HG03439 (cell line): ENCODE measurements around the gene KRT24.

Experiments
- ATAC-seq: cut with Tn5 transposase; IDR thresholded peaks from one replicate; pipeline ENCODE4 v1.9.1; 2021; ENCODE audit warnings: mild to moderate bottlenecking, moderate library complexity; ENCODE audit not compliant: unreplicated experiment

The KRT24 gene

GRCh38 chr17:40695874-40696472 lies 7.6 kb downstream of the KRT24 start:
- no peak for ATAC-seq

DNA sequence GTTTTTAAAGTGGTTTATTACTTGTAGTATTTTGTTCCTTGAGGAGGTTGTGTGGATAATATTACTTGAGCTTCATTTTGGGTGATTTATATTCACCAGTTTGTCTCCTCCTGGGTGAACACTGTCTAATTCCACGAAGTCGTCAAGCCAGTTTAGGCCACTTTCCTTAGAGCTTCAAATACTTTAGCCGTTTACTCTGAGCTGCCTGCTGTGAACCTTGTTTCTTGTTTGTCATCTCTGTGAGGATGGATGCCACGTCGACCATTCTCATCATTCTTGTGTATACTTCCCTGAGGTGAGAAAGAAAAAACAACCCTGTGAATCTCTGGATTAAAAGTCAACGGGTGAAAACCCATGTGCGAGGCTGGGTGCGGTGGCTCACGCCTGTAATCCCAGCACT lies 9.0 kb downstream of the KRT24 start:
- ATAC-seq: no peak

DNA sequence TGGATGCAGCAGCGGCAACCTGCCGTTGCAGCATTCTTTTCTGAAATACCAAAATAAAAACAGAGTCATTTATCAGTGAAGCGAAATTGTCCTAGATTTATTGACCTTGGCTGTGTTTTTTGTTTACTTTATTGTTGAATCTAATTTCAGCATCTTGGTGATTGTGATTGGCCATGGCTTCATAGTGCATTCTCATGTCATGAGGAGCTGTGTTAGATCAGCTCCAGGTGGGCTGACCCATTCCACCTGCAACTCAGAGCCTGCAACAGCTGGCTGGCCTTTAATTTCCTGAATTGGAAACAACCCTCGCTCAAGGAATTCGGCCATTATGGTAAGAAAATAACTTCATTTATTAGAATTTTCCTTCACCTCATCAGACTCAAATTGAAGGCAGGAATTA lies 16.4 kb downstream of the KRT24 start:
- no peak for ATAC-seq

GRCh38 chr17:40686192-40686591 lies 17.4 kb downstream of the KRT24 start:
- ATAC-seq: no peak

- ATAC-seq: no peak
Observed at GRCh38 chr17:40680998-40681397, 22.6 kb downstream of the KRT24 start.

DNA sequence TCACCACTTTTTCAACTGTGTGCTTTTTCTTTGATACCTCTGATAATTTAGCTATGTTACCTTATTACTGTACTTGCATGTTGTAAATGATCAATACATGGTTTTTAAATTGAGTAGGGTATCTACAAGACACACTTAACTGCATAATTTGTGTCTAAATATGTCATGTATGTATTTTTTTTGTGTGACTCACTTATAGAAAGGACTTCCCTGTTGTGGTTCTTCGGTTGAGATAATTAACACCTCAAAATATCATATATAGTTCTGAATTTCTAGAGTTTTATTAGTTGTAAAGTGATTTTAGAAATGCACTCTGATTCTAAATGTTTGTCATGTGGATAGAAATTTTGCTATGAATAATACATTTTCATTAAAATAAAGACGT lies 24.0 kb downstream of the KRT24 start:
- ATAC-seq: no peak

DNA sequence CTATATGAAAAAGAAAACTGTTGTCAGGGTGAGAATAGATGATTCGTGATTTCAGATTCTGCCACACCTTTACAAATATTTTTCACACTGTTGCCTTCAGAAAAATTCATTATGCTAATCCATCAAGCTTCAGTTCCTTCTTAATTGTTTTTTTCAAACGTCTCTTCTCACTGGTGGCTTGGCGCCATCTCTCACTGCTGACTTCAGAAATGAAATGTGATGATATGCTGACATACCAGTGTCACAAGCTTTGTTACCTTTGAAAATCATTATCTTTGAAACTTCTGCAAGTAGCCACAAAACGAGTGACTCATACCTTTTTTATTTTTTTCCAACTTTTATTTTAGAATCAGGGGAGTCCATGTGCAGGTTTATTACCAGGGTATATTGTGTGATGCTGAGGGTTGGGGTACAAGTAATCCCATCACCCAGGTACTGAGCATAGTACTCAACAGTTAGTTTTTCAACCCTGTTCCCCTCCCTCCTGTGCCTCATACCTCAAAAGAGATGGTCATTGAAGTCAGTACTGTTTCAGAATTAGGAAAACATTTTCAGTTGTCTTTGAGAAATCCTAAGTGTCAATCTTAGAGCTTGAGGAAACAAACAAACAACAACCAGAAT lies 24.5 kb downstream of the KRT24 start:
- ATAC-seq: no peak

DNA sequence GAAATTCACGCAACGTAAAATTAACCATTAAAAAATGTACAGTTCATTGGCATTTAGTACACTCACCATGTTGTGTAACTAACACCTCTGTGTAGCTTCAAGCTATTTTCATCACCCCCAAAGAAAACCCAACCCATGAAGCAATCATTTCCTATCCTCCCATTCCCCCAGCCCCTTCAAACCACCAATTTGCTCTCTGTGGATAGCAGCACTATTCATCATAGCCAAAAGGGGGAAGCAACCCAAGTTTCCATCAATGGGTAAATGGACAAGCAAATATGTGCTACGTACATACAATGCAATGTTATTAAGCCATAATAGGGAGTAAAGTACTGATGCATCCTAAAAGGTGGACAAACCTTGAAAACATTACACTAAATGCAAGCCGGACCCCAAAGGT lies 27.6 kb downstream of the KRT24 start:
- no peak for ATAC-seq

GRCh38 chr17:40672654-40673053 lies 30.9 kb downstream of the KRT24 start:
- no peak for ATAC-seq

DNA sequence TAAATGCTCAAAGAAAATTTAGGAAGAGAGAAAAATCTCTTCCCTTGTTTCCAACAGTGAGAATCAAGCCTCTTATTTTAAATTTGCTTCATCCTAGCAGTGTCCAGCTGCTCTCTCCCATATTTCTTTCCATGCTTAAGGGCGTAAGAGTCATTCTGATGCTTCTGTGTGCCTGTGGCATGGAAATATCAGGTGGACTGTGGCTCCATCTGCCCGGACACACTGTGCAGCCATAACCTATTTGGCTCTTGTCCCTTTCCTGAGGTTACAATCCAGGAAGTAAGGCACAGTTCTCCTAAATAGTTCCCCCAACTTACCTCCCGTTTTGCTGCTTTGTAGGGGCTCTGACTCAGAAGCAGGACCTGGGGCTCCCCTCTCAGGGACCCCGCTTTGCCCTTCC lies 32.3 kb downstream of the KRT24 start:
- no peak for ATAC-seq

GRCh38 chr17:40666331-40666730 lies 37.2 kb downstream of the KRT24 start:
- no peak for ATAC-seq

DNA sequence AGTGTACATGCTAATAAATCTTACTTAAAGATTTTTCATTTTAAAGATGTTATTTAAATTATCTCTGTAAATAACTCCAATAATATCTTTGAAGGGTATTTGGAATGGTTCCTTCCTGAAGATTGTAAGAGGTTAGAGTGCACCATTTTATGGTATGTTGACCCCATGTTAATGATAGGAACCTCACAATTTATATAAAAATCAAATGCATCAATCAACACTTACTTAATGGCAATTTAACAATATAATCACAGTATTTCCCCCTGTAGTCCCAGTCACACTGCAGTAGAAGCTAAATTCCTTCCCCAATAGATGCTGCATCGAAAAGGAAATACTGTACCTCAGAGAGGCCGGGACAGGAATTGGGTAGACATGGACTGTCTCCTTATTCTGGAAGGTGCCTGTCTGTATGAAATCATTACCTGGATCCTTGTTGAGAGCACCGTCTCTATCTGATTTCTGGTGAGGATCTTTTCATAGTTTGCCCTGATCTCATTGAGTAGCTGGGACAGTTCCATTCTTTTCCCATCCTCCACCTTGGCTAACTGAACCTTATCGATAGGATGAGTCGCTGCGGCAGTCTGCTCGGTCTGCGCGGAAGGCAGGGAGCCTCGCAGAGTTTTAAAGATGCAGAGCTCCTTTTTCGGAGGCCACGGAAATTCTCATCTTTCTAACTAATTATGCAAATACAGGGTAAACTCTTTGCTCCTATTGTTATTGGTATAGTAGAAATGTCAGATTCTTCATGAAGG lies 38.8 kb downstream of the KRT24 start, which contains the start of gene KRT222:
KRT222 (minus strand) TSS at position 596 of the 752 bp plus-strand sequence; CDS start at position 518, 78 bp downstream.
- ATAC-seq: no peak

- ATAC-seq: no peak
Observed at GRCh38 chr17:40663252-40663651, 40.3 kb downstream of the KRT24 start.

DNA sequence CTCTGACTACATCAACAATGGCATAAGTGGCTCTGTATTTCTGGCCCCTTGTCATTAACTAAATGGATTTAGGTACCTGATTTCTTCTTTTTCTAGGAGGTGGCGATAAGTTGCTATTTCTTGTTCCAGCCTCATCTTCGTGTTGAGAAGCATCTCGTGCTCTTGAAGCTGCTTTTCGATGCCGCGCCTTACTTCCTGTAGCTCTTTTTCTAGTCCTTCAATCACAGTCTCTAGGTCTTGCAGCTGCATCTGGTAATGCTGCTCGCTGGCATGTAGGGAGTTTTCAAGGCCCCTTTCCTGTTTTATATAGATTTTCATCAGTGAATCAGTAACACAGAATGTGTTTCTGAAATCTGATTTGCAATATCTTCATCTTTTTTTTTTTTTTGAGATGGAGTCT lies 43.6 kb downstream of the KRT24 start:
- ATAC-seq: no peak

GRCh38 chr17:40658396-40658795 lies 45.2 kb downstream of the KRT24 start:
- no peak for ATAC-seq

GRCh38 chr17:40651939-40652338 lies 51.6 kb downstream of the KRT24 start:
- no peak for ATAC-seq

DNA sequence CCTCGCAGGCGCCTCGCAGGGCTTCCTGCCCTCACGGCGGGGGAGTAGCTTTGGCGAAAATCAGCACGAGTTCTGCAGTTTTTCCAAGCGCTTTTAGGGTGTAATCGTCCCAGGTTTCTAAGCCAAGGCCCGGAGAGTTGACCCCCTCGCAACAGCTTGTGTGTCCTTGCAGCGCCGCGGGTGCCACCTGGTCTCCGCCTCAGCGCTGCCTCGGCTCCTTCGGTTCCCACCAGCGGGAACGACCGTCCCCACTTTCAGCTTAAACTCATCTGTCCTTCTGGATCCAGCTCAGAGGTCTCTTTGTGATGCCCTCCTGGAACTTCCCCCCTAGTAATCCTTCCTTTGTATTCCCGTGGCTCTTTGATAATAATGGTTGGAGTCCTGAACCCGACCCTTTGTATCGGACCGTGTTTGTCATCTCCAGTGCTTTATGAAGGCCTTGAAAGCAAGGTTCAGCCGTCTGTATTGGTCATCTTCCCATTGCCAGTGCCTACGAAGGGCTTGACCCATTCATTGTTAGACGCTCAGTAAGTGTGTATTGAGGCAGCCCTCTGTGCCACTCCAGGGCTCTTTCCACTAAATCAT lies 55.1 kb downstream of the KRT24 start:
- peak; percentile 32 for ATAC-seq
